PC-9 (cell line): ENCODE measurements around the gene PIK3C3. TPM values are rescaled to one million over a fixed set of nuclear protein-coding genes. Genes with fewer than 3 reads are reported as not detected.

Experiments used
- BruUV-seq: library from RNA; stranded (reverse); fragments of 400-500 nt; replicated peaks from 2 replicates; lab custom pipeline; 2021; lab: Mats Ljungman, UMichigan
- CTCF ChIA-PET: fragments of 300-600 bp; sonication (Branson Sonifier 250); formaldehyde crosslinking; loops from one replicate; lab custom pipeline; 2022; ENCODE audit warnings: antibody characterized with exemption; lab: Charles Lee
- POLR2A ChIA-PET: fragments of 300-600 bp; sonication (Branson Sonifier 250); formaldehyde crosslinking; loops from one replicate; lab custom pipeline; 2022; ENCODE audit warnings: antibody characterized with exemption; ENCODE audit not compliant: unreplicated experiment; lab: Charles Lee
- DNase-seq, 2 experiments: peaks; one replicate each; pipeline versions ENCODE4 v3.0.0 to v3.0.0-alpha.2; 2015 to 2022; ENCODE audit warnings: mixed read lengths in 1 of 2
- H2AFZ ChIP-seq: fragments of 200-600 bp; sonication (generic); 2 replicates; pipeline ENCODE4 v1.8.1; 2017; ENCODE audit warnings: antibody characterized with exemption
- H3F3A ChIP-seq: fragments of 200-600 bp; sonication (generic); 2 replicates; pipeline ENCODE4 v1.8.1; 2017; ENCODE audit warnings: antibody characterized with exemption, mild to moderate bottlenecking, low read depth; ENCODE audit not compliant: insufficient read depth
- H3K27ac ChIP-seq: fragments of 200-600 bp; sonication (generic); 2 replicates; pipeline ENCODE4 v1.6.1; 2016; ENCODE audit warnings: mixed run types
- H3K27me3 ChIP-seq: fragments of 200-600 bp; sonication (generic); 2 replicates; pipeline ENCODE4 v1.6.1; 2016; ENCODE audit warnings: low read depth, mixed run types; ENCODE audit not compliant: insufficient read depth
- H3K36me3 ChIP-seq: fragments of 200-600 bp; sonication (generic); 2 replicates; pipeline ENCODE4 v1.6.1; 2016; ENCODE audit warnings: low read depth, mixed run types
- H3K4me1 ChIP-seq: fragments of 200-600 bp; sonication (generic); replicated peaks from 2 replicates; pipeline ENCODE4 v1.6.1; 2016; ENCODE audit warnings: mixed run types; ENCODE audit not compliant: insufficient read depth
- H3K4me2 ChIP-seq: fragments of 200-600 bp; sonication (generic); 2 replicates; pipeline ENCODE4 v1.6.1; 2017; ENCODE audit warnings: mixed run types
- H3K4me3 ChIP-seq: fragments of 200-600 bp; sonication (generic); 2 replicates; pipeline ENCODE4 v1.6.1; 2016; ENCODE audit warnings: mixed run types
- H3K79me2 ChIP-seq: fragments of 200-600 bp; sonication (generic); 2 replicates; pipeline ENCODE4 v1.6.1; 2017; ENCODE audit warnings: low read depth, mixed run types
- H3K9me2 ChIP-seq: fragments of 200-600 bp; sonication (generic); 2 replicates; pipeline ENCODE4 v1.8.1; 2017; ENCODE audit warnings: mild to moderate bottlenecking; ENCODE audit not compliant: insufficient read depth
- H3K9me3 ChIP-seq: fragments of 200-600 bp; sonication (generic); 2 replicates; pipeline ENCODE4 v1.8.1; 2016; ENCODE audit warnings: low read depth; ENCODE audit not compliant: insufficient read depth
- H4K20me1 ChIP-seq: fragments of 200-600 bp; sonication (generic); 2 replicates; pipeline ENCODE4 v1.8.1; 2017; ENCODE audit not compliant: insufficient read depth
- CTCF ChIP-seq: fragments of 200-600 bp; sonication (generic); conservative IDR thresholded peaks from 2 replicates; pipeline ENCODE4 v1.6.1; 2017; ENCODE audit warnings: mixed run types, antibody characterized with exemption, mild to moderate bottlenecking, moderate library complexity
- EZH2 ChIP-seq: fragments of 200-600 bp; sonication (generic); IDR thresholded peaks from 2 replicates; pipeline ENCODE4 v1.8.0; 2017; ENCODE audit warnings: antibody characterized with exemption, low read depth
- intact Hi-C: fragments of 100-400 bp; cut with micrococcal nuclease; formaldehyde crosslinking; loops from one replicate; pipeline ENCODE4 v1.10.0; 2022; ENCODE audit not compliant: unreplicated experiment
- total RNA-seq: library from RNA; stranded (reverse); gene quantifications from 2 replicates; pipeline ENCODE4 v1.2.3, GENCODE V29; 2021

Gene PIK3C3
- total RNA-seq, 1 experiment from 2014 or later = 31.4 TPM

- H3K4me1 ChIP-seq = no peaks in the 10 kb centered on the region
- H3K27ac ChIP-seq = no peak overlapping the region
- TF ChIP-seq CTCF = no peak
- TF ChIP-seq EZH2 = no peak
- H3K4me2 ChIP-seq = no peak overlapping the region
- H2AFZ ChIP-seq = no peak overlapping the region
- H3K36me3 ChIP-seq = no peaks in the 10 kb centered on the region
- H4K20me1 ChIP-seq = no peaks in the 10 kb centered on the region
- H3K4me3 ChIP-seq = no peak overlapping the region
- DNase-seq = no peak
- no peaks in the 10 kb centered on the region for H3K9me2 ChIP-seq
- no TSS peak for BruUV-seq
- no peaks in the 10 kb centered on the region for H3K9me3 ChIP-seq
- intact Hi-C loops = no loop called here
- no peaks in the 10 kb centered on the region for H3K27me3 ChIP-seq
- CTCF ChIA-PET = no interaction called here
- H3K79me2 ChIP-seq = no peaks in the 10 kb centered on the region
- POLR2A ChIA-PET = no interaction called here
- no peaks in the 10 kb centered on the region for H3F3A ChIP-seq
Measured at GRCh38 chr18:42067518-42067917, 112.5 kb downstream of the PIK3C3 start.

GRCh38 chr18:42068030-42068429, 113.0 kb downstream of the PIK3C3 start:
- H3K4me1 ChIP-seq = no peaks in the 10 kb centered on the region
- no peaks in the 10 kb centered on the region for H4K20me1 ChIP-seq
- intact Hi-C loops = no loop called here
- no peak for DNase-seq
- TF ChIP-seq CTCF (no peak), EZH2 (no peak)
- no peak overlapping the region for H3K4me2 ChIP-seq
- no peaks in the 10 kb centered on the region for H3F3A ChIP-seq
- H3K79me2 ChIP-seq = no peaks in the 10 kb centered on the region
- H3K36me3 ChIP-seq = no peaks in the 10 kb centered on the region
- H3K9me2 ChIP-seq = no peaks in the 10 kb centered on the region
- no peak overlapping the region for H2AFZ ChIP-seq
- no peak overlapping the region for H3K27ac ChIP-seq
- BruUV-seq = no TSS peak
- H3K4me3 ChIP-seq = no peak overlapping the region
- no peaks in the 10 kb centered on the region for H3K27me3 ChIP-seq
- POLR2A ChIA-PET = no interaction called here
- CTCF ChIA-PET = no interaction called here
- H3K9me3 ChIP-seq = no peaks in the 10 kb centered on the region

- TF ChIP-seq CTCF (no peak), EZH2 (no peak)
- H3K4me3 ChIP-seq = no peak overlapping the region
- no peak overlapping the region for H3K27ac ChIP-seq
- POLR2A ChIA-PET = no interaction called here
- no peaks in the 10 kb centered on the region for H3K36me3 ChIP-seq
- no peaks in the 10 kb centered on the region for H3K4me1 ChIP-seq
- no peak overlapping the region for H3K4me2 ChIP-seq
- intact Hi-C loops = no loop called here
- no peaks in the 10 kb centered on the region for H3K79me2 ChIP-seq
- no peaks in the 10 kb centered on the region for H3K9me2 ChIP-seq
- no peaks in the 10 kb centered on the region for H4K20me1 ChIP-seq
- no TSS peak for BruUV-seq
- H3K27me3 ChIP-seq = no peaks in the 10 kb centered on the region
- CTCF ChIA-PET = no interaction called here
- H3K9me3 ChIP-seq = no peaks in the 10 kb centered on the region
- DNase-seq = no peak
- H2AFZ ChIP-seq = no peak overlapping the region
- no peaks in the 10 kb centered on the region for H3F3A ChIP-seq
Measured at GRCh38 chr18:42069036-42069435, 114.0 kb downstream of the PIK3C3 start.
